Uterus (tissue), 2 donors: ENCODE results near the gene KLHL41.

Experiments
- POLR2A ChIP-seq, 2 donors: fragments of 450-650 bp; IDR thresholded peaks; one replicate each; pipeline ENCODE4 v1.6.1; 2016; ENCODE audit warnings: antibody characterized with exemption in 2 of 2, mild to moderate bottlenecking in 1 of 2, moderate library complexity in 1 of 2
- TF ChIP-seq, protein P1 (sequence below), 4 experiments: fragments of 200-600 bp in 2 of 4; fragments of 450-650 bp in 2 of 4; sonication (generic) in 2 of 4; IDR thresholded peaks; one replicate each; pipeline ENCODE4 v1.5.1; 2016 to 2019; ENCODE audit warnings: antibody characterized with exemption in 4 of 4, mild to moderate bottlenecking in 2 of 4, moderate library complexity in 1 of 4

GRCh38 chr2:169572821-169573159, 63.3 kb downstream of the KLHL41 start:
- TF ChIP-seq, protein P1, sequence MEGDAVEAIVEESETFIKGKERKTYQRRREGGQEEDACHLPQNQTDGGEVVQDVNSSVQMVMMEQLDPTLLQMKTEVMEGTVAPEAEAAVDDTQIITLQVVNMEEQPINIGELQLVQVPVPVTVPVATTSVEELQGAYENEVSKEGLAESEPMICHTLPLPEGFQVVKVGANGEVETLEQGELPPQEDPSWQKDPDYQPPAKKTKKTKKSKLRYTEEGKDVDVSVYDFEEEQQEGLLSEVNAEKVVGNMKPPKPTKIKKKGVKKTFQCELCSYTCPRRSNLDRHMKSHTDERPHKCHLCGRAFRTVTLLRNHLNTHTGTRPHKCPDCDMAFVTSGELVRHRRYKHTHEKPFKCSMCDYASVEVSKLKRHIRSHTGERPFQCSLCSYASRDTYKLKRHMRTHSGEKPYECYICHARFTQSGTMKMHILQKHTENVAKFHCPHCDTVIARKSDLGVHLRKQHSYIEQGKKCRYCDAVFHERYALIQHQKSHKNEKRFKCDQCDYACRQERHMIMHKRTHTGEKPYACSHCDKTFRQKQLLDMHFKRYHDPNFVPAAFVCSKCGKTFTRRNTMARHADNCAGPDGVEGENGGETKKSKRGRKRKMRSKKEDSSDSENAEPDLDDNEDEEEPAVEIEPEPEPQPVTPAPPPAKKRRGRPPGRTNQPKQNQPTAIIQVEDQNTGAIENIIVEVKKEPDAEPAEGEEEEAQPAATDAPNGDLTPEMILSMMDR (IDR thresholded peaks at IDR 0.05) = no peak
- TF ChIP-seq POLR2A (IDR thresholded peaks at IDR 0.05) = no peak
